HG03565 (cell line): ENCODE results near the gene UBE3B.
"Not testable (repeated sequence)": the region's sequence is repeated elsewhere in the genome, so short reads cannot be mapped to it uniquely, and the experiment has no call there.

Experiments used
- ATAC-seq: cut with Tn5 transposase; IDR thresholded peaks from one replicate; pipeline ENCODE4 v1.9.1; 2021; ENCODE audit warnings: mild to moderate bottlenecking, moderate library complexity; ENCODE audit not compliant: unreplicated experiment

Gene UBE3B

DNA sequence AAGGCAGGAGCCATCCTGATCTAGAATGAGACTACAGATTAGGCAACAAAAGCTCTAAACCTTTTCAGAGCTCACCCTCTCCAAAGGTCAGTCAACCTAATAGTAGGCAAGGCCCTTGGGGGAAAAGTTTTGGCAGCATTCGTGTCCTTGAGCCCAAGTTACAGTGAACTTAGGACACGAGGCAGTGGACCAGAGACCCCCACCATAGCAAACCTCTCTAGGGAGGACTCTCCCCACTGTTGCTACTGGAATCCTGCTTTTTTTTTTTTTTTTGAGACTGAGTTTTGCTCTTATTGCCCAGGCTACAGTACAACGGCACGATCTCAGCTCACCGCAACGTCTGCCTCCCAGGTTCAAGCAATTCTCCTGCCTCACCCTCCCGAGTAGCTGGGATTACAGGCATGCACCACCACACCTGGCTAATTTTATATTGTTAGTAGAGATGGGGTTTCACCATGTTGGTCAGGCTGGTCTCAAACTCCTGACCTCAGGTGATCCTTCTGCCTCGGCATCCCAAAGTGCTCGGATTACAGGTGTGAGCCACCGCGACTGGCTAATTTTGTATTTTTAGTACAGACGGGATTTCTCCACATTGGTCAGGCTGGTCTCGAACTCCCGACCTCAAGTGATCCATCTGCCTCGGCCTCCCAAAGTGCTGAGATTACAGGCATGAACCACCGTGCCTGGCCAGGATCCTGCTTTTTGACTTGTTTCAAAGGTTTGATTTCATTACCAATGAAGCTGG, 3.7 kb upstream of the UBE3B start:
- ATAC-seq, result not testable (repeated sequence)

DNA sequence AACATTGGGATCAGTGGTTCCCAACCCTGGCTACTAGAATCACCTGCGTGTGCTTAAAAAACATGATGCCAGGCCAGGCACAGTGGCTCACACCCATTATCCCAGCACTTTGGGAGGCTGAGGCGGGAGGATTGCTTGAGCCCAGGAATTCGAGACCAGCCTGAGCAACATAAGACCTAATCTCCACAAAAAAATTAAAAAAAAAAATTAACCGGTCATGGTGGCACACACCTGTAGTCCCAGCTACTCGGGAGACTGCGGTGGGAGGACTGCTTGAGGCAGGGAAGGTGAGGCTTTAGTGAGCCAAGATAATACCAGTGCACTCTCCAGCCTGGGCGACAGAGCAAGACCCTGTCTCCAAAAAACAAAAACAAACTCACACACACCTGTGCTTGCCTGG, 2.3 kb upstream of the UBE3B start:
- no peak for ATAC-seq

DNA sequence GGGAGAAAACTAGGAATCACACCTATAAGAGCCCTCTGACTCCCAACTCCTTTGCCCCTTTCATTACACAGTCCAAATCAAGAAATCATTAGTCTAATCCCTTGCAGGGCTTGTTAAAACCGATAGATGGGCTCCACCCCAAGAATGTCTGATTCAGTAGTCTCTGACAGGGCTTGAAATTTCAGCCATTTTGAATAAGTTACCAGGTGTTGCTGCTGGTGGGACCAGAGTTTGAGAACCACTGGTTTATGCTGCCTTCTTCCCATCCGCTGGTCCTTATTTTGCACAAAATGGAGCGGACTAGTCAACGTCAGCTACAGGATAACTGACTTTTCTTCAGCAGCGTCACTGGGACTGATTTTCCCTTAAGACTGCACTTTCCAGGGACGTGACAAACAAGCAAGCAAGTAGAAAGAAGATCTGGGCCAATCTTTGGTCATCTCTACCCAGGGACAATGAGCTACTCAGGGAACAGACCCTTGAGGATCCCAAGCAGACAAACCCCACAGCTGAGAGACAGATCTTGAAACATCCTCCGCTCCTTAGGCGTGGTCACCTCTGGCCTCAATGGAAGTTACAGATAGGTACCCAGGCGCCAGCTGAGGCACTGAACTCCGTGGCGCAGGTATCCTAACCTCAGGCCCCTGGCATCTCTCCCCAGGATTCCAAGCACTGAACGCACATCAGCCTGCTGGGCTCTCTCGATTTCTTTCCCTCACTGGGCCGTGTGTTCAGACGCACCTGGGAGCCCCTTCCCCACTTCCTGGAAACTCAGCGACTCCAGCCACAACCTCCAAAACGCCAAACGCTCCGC, 1.2 kb upstream of the UBE3B start:
- ATAC-seq, result no peak

DNA sequence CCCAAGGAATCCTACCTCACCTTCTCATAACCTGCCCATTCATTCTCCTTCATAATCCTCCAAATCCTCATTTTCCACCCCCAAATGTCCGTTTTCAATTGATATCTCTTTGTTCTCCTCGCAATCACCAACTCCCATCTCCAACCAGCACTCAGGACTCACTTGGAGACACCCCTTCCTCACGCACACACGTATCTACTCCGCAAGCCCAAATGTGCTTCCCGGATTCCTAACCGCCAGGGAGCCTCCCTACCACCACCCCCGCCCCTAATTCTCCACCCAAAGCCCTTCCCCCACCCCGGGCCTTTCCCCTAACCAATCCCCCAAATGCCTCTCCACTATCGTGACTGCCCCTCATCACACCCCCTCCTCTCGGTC, 638 bp upstream of the UBE3B start:
- no peak for ATAC-seq

DNA sequence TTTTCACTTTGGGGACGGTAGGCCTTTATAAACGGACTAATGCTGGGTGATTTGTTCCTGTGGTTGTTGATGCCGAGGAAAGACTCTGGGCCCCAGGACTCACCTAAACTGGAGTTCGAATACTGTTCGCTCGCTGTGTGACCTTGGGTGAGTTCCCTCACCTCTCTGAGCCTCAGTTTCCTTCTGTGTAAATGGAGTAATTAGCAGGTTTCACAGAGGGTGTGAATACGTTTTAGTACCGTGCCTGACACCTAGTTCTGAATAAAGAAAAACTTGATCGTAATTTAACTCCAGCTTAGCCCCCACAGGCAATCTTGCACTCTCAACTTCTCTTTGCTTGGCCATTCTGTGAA, 505 bp downstream of the UBE3B start:
- ATAC-seq, result no peak

DNA sequence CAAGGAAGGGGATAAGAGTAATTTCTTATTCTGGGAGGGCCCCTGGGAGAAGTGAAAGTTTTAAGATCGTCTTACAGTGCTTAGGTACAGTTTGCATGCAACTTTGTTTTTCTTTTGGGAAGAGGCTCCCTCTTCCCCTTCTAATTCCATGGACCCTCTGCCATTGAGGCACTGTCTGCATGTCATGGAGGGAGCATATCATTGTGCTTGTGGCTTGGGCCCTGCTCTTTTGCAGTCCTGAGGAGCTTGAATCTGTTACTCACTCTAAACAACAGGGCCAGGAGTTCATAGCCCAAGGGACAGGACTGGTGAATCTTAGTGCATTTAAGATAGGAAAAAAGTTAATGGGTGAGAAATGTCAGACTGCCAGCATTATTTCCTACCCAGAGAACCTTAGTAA, 2.3 kb downstream of the UBE3B start:
- no peak for ATAC-seq

DNA sequence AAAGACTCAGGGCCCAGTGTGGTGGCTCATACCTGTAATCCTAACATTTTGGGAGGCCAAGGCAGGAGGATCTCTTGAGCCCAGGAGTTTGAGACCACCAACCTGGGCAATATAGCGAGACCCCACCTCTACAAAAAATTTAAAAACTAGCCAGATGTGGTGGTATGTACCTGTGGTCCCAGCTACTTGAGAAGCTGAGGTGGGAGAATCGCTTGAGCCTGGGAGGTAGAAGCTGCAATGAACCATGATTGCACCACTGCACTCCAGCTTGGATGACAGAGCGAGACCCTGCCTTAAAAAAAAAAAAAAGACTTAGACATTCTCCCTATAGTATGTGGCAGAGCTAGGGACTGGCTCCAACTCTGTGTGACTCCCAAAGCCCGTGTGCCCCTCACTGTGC, 2.9 kb downstream of the UBE3B start:
- ATAC-seq, result no peak

DNA sequence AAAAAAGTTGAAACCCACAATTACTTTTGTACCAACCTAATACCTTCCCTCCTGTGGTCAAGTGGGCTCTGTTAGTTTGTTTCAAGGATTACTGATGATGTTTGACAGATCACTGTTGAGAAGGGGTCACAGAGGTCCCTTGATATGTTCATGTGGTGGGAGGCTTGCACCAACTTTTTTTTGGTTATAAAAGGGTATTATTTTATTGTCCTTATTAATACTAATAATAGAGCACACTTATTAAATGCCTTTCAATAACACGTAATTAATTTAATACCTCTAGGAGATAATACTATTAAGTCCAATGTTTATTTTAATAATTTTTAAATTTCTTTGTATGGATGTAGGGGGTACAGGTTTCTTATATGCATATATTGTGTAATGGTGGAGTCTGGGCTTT, 4.4 kb downstream of the UBE3B start:
- no peak for ATAC-seq

DNA sequence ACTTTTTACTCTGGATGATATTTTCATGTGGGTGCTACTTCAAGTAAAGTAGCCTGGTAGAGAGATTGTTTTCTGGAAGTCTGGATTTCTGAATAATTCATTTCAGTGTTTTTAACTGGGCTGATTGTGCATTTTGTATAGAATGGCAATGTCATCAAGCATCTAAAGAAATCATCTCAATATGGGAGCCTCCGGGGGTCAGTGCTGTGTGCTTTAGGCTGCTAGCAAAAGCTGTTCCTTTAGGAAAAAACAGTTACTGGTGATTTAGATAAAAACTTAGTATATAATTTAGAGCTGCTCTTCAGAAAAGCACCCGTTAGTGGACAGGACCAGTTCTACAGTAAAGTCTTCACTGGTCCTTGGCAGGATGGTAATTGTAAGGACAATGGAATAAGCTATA, 5.1 kb downstream of the UBE3B start:
- no peak for ATAC-seq

DNA sequence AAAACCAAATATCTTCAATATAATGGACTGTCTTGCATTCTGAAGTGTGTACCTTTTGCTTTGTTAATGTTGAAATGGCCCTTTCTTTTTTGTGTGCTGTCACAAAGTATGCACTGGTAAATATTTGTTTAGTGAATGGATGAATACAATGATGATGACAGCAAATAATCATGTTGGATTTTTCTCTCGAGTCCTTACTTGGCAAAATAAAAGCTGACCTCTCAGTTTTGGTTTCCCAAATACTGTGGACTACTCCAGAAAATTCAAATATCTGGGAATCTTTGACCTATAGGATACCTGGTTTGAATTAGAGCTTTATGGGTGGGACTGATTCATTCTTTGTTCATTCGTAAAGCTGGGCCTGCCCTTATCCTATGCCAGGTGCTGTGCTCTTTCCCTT, 5.5 kb downstream of the UBE3B start:
- ATAC-seq, result no peak

DNA sequence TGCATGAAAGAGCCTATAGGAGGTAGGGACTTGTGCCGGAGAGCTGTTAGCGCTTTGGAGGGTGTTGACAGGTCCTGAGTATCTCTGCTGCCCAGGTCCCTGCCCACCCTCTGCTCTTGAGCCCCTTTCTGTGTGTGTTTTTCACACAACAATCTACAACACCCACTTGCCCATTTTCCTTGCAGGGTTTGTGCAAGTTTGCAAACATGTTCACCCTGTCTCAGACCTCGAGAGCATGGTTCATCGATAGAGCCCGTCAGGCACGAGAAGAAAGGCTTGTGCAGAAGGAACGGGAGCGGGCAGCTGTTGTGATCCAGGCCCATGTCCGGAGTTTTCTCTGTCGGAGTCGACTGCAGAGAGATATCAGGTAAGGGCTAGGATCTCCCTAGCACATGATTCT, 5.9 kb downstream of the UBE3B start:
- ATAC-seq, result no peak

DNA sequence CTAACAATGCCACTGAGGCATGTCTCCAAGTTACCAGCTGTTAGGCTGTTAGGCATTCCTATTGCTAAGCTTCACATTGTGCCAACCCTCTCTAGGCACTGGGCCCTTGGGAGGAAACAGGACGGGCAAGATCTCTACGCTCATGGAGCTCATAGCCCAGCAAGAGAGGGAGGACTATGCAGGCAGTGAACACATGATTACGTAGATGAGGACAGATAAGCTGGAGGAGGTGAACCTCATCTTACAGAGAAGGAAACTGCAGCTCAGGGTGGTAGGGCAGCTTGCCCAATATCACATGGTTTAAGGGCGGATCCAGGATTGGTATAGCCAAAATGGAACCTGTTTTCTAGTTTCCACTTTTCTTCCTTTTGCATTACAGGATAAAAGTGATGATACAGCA, 7.8 kb downstream of the UBE3B start:
- no peak for ATAC-seq

DNA sequence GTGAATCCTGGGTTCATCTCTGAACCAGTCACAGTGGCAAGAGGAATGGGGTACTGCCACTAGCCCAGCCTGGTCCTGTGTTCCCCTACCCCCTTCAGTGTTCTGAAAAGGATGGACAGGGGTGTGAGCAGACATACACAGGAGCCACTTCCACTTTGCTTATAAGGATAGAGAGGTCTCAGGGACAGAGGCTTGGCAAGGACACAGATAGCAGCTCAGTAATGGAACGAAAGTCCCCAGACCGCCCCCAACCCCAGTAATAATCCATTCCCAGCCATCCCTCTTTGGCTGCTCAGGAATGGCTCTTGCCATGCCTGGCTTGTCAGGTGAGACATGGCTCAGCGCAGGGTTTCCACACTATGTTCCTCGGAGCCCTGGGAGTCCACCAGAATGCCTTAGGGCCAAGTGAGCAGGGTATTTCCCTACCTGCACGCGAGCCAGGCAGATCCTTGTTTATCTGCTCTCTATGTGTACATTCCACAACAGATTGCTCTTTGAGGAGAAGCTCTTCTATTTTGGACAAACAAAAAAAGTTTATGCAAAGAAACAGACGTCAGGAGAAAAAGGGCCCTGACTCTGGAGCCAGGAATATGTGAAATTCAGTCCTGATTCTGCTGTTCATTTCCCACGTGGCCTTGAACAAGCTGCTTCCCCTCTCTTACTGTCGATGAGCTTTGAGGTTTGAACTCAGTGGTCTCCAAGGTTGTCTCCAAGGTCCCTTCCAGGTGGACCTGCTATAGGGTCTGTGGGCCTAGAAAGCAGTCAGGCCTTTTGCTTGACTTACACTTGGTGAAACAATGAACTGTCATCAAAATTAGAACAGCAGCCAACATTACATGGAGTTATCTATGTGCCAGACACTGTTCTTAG, 10.0 kb downstream of the UBE3B start:
- ATAC-seq, result no peak

DNA sequence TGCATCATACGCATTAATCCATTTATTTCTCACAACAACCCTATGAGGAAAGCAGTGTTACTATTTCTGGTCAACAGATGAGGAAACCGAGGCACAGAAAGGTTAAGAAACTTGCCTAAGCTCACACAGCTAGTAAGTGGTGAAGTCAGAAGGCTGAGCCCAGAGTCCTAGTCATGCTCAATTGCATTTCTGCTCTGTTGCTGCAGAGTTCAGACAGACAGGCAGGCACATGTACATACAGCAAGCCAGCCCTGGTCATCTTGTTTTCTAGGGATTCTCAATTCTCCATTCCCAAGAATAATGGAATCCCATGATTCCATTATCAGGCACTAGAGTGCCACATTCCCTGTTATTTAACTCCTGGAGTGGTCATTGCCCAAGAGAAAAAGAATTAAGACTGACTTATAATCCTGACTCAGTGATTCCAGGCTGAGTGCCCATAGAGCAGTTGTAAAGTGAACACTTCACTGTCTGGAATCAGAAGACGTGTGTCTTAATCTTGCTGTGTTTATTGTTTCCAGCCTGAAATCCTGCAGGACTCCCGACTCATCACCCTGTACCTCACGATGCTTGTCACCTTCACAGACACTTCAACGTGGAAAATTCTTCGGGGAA, 10.7 kb downstream of the UBE3B start:
- no peak for ATAC-seq

DNA sequence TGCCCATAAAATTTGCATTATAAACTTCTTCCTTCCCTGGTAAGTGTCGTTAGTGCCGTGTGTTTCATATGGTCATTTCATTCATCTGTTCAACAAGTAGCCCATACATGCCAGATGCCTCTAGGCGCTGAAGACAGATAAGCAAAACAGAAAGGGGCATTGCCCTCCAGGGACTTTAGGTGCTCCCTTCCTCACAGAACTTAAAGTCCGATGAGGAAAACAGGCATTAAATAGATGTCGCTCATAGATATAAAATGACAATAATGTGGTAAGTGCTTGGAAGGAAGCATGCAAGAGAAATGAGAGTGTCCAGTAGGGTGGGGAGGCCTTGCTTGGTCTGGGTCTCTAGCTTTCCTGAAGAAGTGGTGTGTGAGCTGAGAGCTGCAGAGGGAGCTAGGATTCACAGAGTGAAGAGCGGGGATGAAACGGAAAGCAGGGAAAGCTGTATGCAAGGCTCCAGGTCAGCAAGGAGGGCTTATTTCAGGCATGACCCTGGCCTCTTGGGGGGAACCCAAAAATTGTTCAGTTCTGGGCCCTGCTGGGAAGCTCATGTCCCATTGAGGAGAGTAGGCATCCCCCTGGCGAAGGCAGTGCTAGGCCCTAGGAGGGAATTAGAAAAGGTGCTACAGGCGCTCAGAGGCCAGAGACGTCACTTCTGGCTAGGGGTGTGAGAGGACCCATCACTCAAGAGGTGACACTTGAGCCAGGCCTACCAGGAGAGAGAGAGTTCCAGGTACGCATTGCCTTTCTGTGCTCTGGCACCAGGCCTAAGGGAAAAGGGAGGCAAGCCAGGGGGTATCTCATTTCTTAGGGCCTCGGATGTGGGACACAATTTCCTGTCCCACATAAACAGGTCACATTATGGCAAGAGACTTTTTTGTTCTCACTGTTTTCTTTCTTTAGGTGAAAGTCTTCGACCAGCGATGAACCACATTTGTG, 11.9 kb downstream of the UBE3B start:
- ATAC-seq, result no peak

DNA sequence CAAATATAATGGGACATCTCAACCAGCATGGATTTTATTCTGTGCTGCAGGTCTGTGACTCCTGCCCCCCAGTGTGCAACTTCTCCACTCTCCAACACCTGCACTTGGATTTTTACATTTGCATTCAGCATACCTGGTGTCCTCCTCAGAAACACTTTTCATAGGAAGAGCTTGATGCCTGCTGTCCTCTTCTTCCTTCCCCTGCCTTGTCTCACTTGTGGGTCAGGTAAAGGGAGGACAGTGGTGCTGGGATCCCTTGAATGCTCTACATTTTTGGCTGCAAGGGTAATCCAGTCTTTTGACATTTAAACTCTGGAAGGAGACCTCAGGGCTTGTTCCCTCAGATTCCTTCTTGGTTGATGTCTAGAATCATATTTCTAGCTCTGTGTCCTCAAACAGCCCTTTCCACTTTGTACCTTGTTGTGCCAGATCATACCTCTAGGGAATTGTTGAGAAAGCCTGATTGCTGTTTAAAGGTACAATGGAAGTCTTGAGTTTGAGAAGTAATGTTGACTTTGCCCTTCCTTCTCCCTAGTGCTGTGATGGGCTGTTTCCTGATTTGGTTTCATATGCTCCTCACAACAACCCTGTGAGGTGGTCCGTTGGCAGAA, 12.6 kb downstream of the UBE3B start:
- ATAC-seq, result no peak

DNA sequence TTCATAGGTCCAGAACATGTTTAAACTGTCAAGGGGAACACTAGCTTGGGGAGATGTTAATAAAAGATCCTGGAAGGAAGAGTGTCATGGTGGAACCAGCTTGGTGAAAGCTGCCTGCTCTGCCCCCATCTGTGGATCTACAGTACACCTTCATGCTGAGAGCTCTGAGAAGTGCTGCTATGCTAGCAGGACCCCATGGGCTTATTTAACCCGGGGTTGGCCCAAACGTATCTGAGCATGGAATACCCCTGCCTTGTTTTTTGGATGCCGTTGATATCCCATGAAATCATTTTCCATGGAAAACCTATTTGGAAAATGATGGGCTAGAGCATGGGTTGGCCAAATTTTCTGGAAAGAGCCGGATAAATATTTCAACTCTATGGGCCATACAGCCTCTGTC, 14.2 kb downstream of the UBE3B start:
- no peak for ATAC-seq

DNA sequence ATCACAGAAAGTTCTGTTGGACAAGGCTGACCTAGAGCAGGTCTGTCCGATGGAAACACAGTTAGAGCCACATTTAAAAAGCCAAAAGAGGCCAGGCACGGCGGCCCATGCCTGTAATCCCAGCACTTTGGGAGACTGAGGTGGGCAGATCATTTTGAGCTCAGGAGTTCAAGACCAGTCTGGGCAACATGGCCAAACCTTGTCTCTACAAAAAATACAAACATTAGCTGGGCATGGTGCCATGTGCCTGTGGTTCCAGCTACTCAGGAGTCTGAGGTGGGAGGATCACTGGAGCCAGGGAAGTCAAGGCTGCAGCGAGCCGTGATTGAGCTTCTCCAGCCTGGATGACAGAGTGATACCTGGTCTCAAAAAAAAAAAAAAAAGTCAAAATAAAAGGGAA, 14.9 kb downstream of the UBE3B start:
- ATAC-seq, result no peak

DNA sequence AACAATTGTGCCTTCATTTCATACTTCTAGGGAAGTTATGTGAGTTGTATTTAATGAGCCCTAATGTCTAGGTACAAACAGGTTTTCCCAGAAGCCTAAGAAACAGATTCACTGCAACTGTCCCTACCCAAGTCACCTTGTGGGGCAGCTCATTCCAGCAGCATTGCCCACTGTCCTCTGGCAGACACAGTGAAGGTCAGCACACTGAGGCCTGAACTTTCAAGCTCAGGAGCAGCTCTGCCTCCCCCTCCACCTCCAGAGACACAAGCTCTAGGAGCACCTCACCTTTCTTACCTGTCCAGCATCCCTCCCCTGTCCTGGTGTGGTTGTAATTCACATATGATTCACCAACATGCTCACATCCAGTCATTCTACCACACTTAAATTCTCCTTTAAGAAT, 15.7 kb downstream of the UBE3B start:
- ATAC-seq, result no peak

DNA sequence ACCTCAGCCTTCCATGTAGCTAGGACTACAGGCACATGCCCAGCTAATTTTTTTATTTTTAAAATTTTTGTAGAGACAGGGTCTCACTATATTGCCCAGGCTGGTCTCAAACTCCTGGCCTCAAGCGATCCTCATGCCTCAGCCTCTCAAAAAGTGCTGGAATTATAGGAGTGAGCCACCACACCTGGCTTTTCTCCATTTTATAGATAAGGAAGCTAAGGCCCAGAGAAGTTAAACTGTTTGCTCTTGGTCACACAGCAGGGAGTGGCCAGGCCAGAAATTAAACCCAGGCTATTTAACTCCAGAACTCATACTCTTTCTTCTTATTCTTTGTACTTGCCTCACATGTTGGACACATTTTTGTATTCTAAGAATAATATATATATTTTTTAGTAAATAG, 16.5 kb downstream of the UBE3B start:
- no peak for ATAC-seq
